HUES48 (cell line): Measurements from ENCODE around the gene DENND6B.
A peak's percentile ranks its signal among the peaks of the same experiment; 100 is the strongest.

Source experiments
- H3K27ac ChIP-seq: one replicate; pipeline ENCODE4 v1.7.0; 2013; ENCODE audit warnings: low read depth, low read length, inconsistent platforms
- H3K27me3 ChIP-seq: 2 replicates; pipeline ENCODE4 v1.6.1; 2013; ENCODE audit warnings: mild to moderate bottlenecking, low read length; ENCODE audit not compliant: control insufficient read depth, insufficient read depth
- H3K36me3 ChIP-seq: 2 replicates; pipeline ENCODE4 v1.6.1; 2013; ENCODE audit warnings: low read length; ENCODE audit not compliant: control insufficient read depth, insufficient read depth
- H3K4me1 ChIP-seq: 2 replicates; pipeline ENCODE4 v1.6.1; 2013; ENCODE audit warnings: mild to moderate bottlenecking, low read length; ENCODE audit not compliant: control insufficient read depth, insufficient read depth
- H3K4me3 ChIP-seq: 2 replicates; pipeline ENCODE4 v1.5.1; 2013; ENCODE audit warnings: mild to moderate bottlenecking, low read depth, low read length
- H3K9ac ChIP-seq: 2 replicates; pipeline ENCODE4 v1.6.1; 2013; ENCODE audit warnings: mild to moderate bottlenecking, low read depth, low read length, moderate library complexity
- H3K9me3 ChIP-seq: 2 replicates; pipeline ENCODE4 v1.6.1; 2013; ENCODE audit warnings: low read length; ENCODE audit not compliant: control insufficient read depth, insufficient read depth

DENND6B gene

DNA sequence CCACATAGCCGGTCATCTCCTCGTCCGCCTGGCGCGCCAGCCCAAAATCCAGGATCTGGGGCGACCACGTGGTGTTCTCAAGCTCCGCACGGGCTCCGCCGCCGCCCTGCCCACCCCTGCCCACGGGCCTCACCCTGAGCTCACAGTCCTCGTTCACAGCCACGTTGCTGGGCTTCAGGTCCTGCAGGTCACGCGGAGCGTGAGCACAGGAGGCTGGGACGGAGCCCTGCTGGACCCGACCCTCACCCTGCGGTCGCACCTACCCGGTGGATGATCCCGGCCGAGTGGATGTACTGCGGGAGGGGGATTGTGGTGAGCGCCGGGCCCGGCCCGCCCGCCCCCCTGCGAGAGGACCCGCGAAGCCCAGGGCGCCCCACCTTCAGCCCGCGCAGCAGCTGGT is 59.8 kb downstream of the DENND6B start:
- Histone ChIP-seq H3K9me3 (no peaks in the 10 kb centered on the region), H3K4me1 (peaks cover 12% of the 10 kb centered on the region), H3K36me3 (no peaks in the 10 kb centered on the region), H3K9ac (no peak overlapping the region), H3K27ac (no peak overlapping the region), H3K27me3 (peaks cover 70% of the 10 kb centered on the region), H3K4me3 (no peak overlapping the region)

DNA sequence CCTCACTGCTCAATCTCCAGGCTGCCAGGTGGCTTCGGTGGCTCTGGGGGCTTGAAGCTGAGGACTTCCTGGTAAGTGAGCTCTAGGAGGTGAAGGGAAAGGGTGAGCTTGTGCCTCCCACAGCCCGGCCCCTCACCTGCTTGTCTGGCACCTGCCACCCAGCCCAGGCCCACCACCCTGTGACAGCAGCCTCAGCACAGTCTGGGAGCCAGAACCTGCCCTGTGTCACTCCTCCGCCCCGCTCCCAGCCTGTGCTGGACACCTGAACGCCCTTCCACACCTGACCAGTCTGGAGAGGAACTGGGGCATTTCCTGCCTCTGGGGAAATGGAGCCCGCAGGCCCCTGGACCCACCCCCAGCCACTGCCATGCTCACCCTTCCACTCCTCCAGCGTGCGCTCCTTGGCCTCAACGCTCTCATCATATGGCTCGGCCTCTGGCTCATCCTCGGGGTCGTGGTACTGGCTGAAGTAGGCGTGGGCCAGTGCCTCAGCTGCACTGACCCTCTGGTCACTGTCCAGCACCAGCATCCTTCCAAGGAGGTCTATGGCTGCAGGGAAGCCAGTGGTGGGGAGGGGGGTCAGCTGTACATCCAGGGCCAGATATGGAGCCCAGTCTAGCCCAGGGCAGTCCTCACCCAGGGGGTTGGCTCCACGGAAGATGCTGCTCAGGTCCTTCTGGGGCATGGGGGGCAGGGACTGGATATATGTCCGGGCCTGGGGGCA is 61.7 kb downstream of the DENND6B start:
- H3K4me3 ChIP-seq = no peak overlapping the region
- H3K9me3 ChIP-seq = no peaks in the 10 kb centered on the region
- H3K9ac ChIP-seq = no peak overlapping the region
- peaks cover 13% of the 10 kb centered on the region for H3K4me1 ChIP-seq
- H3K27ac ChIP-seq = no peak overlapping the region
- peaks cover 67% of the 10 kb centered on the region for H3K27me3 ChIP-seq
- H3K36me3 ChIP-seq = no peaks in the 10 kb centered on the region

DNA sequence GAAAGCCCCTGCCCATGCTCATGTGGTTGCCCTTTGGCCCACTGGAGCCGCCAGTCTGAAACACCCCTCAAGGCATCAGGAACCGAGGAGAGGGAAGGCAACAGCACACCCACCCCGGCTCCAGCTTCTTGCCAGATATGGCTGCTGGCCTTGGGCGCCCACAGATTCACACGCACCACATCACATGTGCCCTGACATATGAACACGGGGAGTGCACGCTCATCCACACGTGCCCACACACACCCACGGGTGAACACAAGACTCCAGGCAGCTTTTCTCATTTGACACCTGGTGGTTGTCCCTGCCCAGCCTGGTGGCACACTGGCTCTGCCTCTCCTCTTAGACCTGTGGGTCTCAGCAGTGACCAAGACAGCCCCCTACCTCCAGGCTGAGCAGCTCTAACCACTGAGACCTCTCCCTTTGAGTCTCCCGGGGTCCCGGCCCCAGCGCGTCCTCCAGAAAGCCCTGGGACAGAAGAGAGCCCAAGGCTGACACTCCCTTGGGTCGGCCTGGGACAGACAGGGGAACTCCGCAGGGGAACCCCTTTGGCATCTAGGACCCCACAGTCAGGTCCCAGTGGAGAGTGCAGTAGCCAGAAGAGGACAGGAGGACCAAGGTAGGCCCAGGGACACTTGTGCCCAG is 62.6 kb downstream of the DENND6B start:
- Histone ChIP-seq H3K27me3 (peaks cover 60% of the 10 kb centered on the region), H3K4me1 (peaks cover 13% of the 10 kb centered on the region), H3K27ac (no peak overlapping the region)

DNA sequence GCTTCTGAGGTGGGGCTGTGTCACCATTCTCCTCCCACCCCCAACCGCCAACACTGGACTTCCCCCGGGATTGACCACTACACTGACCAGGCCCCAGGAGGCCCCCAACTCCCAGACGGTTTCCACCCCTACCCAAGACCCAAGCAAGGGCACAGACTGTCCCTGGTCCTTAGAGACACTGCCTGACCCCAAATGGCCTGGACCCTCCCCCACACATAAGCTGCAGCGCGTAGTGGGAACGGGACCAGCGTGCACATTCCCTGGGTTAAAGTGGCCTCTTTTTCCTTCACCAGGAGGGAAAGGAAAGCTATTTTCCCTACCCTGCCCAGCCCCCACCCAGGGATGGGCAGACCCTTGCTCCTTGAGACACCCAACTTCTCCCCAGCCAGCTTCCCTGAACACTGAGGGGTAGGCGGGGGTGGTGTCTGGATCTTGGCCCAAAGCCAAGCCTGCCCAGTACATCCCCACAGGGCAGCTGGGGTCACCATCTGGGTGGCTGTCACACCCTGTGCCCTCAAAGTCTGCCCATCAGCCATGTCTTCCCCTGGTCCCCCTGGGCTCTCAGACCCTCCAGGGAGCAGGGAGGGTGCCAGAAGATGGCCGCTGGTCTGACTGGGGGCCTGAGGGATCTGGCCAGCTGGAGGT is 63.7 kb downstream of the DENND6B start:
- no peaks in the 10 kb centered on the region for H3K36me3 ChIP-seq
- H3K9ac ChIP-seq = no peak overlapping the region
- H3K27me3 ChIP-seq = peaks cover 49% of the 10 kb centered on the region
- no peak overlapping the region for H3K27ac ChIP-seq
- H3K9me3 ChIP-seq = no peaks in the 10 kb centered on the region
- H3K4me1 ChIP-seq = peaks cover 13% of the 10 kb centered on the region
- H3K4me3 ChIP-seq = no peak overlapping the region

More for the DNA sequence above, 62.6 kb downstream of the DENND6B start:
- Histone ChIP-seq H3K4me3 (no peak overlapping the region), H3K9ac (no peak overlapping the region), H3K36me3 (no peaks in the 10 kb centered on the region), H3K9me3 (no peaks in the 10 kb centered on the region)

DNA sequence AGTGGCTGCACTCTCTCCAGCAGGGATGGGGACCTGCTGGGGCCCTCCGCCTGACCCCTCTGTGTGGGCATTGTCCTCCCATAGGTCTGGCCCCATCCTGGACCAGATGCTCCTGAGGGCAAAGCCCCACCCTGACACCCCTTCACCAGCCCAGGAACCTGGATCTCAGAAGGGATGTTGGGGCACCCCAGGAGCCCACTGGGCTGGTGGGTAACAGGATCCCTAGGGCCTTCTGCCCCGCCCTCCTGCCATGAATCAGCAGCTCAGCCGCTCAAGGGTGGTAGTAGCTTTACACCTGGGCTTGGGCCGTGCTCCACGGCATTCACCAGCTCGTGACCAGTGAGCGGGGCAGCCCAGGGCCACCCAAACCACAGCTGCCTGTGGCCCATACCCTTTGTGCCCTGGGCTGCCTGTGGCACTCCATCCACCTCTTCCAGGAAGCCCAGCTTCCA is 64.3 kb downstream of the DENND6B start:
- Histone ChIP-seq H3K4me3 (no peak overlapping the region), H3K27ac (no peak overlapping the region), H3K27me3 (peaks cover 44% of the 10 kb centered on the region), H3K36me3 (no peaks in the 10 kb centered on the region), H3K9ac (no peak overlapping the region), H3K9me3 (no peaks in the 10 kb centered on the region), H3K4me1 (peaks cover 13% of the 10 kb centered on the region)

DNA sequence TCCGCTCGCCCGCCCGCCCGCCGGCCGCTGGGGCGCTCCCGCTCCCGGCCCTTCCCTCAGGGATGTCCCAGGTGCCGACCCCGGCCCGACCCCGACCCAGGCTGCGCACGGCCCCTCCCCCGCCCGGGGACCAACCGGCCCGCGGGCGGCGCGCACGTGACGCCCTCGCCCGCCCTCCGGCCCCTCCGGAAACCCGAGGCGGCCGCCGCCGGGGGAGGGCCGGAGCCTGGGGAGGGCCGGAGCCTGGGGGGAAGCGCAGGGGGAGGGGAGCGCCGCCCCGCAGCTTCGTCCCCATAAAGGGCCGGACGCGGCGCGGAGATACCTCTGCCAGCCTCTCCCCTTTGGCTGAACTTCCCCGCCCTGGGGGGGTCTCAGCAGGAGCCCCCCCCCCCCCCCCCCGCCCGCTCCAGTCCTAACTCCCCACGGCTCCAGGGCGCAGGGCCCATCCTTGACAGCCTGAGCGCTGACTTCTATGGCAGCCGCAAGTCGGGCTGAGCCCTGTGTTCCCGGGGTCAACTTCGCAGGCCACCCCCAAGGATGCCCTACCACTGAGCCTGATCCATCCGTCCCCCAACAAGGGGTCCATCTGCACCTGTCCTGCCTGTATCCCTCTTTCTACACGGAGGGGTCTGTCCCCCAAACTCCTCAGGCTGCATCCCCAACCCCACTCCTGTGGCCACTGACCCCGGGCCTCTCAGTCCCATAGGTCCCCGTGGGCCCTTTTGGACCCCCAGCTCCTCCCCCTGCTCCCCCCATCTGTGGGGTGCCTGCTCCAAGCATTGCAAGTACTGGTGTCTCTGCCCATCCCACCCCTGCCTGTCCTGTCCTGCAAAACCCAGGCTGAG is 65.0 kb downstream of the DENND6B start, which contains the start of gene MAPK12:
TSS of gene MAPK12 (minus strand) at position 69 of the 845 bp plus-strand sequence. CDS start 174 bp downstream, outside the sequence.
- Histone ChIP-seq H3K36me3 (0 out of 2 replicates have a peak, but pooled peaks cover 3% of the 10 kb centered on the region), H3K9ac (no peak within 1 kb of the TSS), H3K27me3 (peaks cover 39% of the 10 kb centered on the region)

DNA sequence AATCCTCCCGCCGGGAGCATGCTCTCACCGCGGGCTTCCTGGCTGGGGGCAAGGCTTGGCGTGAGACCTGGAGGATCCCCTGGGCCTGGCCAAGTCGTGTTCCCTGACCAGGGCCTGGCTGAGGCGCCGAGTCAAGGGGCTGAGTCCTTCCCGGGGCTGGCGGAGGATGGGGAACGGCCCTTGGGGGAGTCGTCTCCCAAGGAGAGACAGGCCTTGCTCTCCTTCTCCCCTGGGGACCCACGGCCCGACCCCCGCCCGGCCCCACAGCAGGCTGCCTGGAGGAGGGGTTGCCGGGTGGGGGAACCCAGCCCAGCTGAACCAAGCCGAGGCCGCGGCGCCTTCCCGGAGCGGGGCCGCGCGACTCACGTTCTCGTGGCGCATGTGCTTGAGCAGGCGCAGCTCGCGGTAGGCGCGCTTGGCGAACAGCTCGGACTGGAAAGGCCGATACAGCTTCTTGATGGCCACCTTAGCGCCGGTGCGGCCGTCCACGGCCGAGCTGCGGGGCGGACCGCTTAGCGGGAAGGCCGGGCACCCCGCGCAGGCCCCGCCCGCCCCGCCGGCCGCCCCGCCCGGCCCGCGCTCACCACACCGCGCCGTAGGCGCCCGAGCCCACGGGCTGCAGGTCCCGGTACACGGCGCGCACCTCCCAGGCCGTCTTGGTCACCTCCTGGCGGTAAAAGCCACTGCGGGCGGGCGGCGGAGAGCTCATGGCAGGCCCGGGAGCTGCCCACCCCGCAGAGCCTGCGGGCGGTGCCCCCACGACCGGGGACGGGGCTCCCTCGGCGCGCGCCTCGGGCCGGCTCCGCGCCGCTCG is 65.8 kb downstream of the DENND6B start:
- no peaks in the 10 kb centered on the region for H3K9me3 ChIP-seq
- no peak overlapping the region for H3K9ac ChIP-seq
- H3K36me3 ChIP-seq = peaks cover 3% of the 10 kb centered on the region; the same call in 1 of the 2 replicates
- peaks cover 30% of the 10 kb centered on the region for H3K27me3 ChIP-seq
- peaks cover 13% of the 10 kb centered on the region for H3K4me1 ChIP-seq
- H3K4me3 ChIP-seq = peak overlapping the region; percentile 64
- no peak overlapping the region for H3K27ac ChIP-seq

More for the DNA sequence above, 65.0 kb downstream of the DENND6B start, which contains the start of gene MAPK12:
- Histone ChIP-seq H3K4me1 (peaks cover 13% of the 10 kb centered on the region), H3K9me3 (no peaks in the 10 kb centered on the region), H3K27ac (no peak within 1 kb of the TSS), H3K4me3 (peak within 1 kb of the TSS; percentile 64)

DNA sequence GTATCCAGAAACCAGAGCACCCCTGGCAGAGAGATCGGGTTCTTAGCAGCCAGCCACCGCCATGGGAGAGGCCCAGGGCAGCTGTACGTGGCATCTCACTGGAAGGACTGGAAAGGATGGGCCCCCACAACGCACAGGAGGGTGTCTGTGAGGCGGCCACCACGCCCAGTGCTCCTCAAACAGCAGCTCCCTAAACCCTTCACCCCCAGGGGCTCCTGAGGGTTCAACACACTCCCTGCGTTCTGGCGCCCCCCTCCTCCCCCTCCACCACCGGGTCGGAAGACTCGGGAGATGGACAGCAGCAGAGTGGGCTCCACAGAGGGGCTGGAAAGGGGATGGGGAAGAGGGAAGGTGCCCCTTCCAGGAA is 66.4 kb downstream of the DENND6B start:
- Histone ChIP-seq H3K36me3 (peaks cover 7% of the 10 kb centered on the region; the same call in 1 of the 2 replicates), H3K9ac (no peak overlapping the region), H3K27ac (no peak overlapping the region), H3K27me3 (peaks cover 30% of the 10 kb centered on the region), H3K4me3 (peak overlapping the region; percentile 64), H3K4me1 (peaks cover 13% of the 10 kb centered on the region), H3K9me3 (no peaks in the 10 kb centered on the region)

DNA sequence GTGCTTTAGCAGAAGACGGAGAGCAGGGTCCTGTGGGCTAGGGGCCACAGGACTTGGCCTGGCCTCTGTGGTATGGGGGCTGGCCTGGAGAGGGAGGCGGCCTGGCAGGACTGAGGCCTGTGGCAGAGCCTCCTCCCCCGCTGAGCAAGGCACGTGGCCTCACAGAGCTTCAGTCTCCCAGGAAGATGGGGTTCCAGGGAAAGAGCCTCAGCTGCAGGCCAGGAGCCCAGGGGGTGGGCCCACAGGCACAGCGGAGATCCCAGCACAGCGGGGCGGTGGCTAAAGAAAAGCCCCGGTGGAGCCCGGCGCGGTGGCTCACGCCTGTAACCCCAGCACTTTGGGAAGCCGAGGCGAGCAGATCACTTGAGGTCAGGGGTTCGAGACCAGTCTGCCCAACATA is 67.5 kb downstream of the DENND6B start:
- no peak overlapping the region for H3K9ac ChIP-seq
- H3K36me3 ChIP-seq = peaks cover 7% of the 10 kb centered on the region; the same call in 1 of the 2 replicates
- H3K27ac ChIP-seq = no peak overlapping the region
- H3K4me3 ChIP-seq = no peak overlapping the region
- peaks cover 13% of the 10 kb centered on the region for H3K4me1 ChIP-seq
- no peaks in the 10 kb centered on the region for H3K9me3 ChIP-seq
- peaks cover 25% of the 10 kb centered on the region for H3K27me3 ChIP-seq
